Measurements from ENCODE around the gene PPP5C.
"Not testable (repeated sequence)": the region's sequence is repeated elsewhere in the genome, so short reads cannot be mapped to it uniquely, and the experiment has no call there.

Gene PPP5C

DNA sequence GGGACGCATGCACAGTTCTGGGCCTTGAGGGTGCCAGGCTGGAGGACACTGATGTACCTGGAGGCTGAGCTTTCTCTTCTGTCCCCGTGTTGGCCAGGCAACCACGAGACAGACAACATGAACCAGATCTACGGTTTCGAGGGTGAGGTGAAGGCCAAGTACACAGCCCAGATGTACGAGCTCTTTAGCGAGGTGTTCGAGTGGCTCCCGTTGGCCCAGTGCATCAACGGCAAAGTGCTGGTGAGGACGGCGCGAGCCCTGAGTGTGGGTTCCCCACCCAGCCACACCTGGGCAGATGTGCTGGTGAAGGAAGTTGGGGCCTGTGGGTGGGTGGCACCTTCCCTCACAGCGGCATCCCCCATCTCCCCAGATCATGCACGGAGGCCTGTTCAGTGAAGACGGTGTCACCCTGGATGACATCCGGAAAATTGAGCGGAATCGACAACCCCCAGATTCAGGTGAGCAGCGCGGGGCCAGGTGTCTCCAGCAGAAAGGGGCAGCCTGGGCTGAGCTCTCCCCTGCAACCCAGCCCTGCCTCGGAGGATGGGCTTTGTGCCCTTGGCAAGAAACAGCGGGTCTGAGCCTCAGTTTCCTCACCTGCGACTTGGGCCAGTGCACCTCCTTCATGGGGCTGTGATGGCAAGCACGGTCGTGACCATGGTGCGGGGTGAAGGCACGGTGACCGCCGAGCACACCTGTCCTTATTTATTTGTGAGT lies 40.3 kb downstream of the PPP5C start:
- no peak for DNase-seq

DNA sequence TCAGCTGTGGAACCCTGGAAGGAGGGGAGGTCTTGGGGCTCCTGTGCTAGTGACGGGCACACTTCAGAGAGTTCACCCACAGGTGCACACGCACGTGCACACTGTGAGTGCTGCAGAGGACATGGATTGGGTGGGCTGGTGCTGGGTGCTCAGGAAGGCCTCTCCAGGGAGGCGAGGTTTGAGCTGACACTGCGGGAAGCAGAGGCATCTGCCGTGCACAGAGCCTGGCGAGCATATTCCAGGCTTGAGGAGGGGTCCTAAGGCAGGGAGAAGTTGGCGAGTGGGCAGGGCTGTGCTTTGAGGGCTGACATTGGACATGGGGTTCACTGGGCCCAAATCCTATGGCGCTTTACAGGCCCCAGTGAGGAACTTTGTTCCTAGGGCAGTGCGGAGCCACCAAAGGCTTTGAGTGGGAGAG lies 40.8 kb downstream of the PPP5C start:
- no peak for DNase-seq

DNA sequence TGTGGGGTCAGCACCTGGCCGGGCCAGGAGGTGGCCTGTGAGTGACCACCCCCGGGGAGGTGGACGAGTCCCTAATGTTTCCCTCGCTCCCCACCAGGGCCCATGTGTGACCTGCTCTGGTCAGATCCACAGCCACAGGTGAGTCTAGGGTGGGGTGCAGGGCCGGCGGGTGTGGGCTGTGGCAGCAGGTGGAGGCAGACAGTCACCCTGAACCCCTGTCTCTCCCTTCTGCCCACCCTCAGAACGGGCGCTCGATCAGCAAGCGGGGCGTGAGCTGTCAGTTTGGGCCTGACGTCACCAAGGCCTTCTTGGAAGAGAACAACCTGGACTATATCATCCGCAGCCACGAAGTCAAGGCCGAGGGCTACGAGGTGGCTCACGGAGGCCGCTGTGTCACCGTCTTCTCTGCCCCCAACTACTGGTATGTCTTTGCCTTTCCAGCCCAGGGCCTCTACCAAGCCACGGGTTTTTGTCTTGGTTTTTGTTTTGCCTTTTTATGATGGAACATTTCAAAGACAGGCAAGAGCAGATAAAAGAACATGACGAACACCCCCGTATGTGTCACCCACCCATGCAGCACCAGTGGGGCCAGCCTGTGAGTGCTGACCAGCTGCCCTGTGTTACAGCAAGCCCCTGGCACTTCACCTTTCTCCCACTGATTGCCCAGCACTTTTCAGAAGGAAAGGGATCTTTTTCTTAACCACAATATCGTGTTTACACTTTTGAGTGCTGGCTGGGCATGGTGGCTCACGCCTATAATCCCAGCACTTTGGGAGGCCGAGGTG lies 41.6 kb downstream of the PPP5C start:
- DNase-seq: no peak

DNA sequence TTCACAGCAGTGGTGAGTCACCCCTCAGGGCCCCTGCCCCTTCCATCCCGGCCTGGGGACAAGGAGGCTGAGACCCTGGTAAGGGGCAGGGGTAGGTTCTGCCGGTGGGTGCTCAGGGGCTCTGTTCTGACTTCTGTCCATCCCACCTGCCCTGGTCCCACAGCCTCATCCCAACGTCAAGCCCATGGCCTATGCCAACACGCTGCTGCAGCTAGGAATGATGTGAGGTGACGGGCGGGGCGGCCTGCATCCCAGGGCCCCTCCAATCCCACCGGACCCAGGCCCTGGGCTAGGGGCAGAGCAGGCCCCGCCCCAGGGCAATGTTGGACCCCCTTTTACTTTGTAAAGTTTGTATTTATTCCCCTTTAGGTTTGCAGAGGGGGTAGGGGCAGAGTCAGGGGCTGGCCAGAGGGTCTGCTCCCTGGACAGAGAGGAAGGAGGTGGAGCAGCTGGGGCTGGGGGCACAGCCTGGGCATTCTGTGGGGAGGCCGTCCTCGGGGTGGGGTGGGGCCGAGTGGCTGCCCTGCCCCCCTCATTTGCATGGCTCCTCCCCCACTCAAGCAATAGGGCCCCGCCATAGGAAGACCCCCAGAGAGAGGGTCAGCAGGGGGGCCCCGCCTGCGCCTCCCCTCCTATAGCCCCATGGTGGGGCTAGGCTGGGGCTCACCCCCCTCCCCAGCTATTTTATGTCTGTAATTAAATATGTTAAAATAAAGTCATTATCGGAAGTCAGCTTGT lies 43.4 kb downstream of the PPP5C start:
- DNase-seq: no peak

DNA sequence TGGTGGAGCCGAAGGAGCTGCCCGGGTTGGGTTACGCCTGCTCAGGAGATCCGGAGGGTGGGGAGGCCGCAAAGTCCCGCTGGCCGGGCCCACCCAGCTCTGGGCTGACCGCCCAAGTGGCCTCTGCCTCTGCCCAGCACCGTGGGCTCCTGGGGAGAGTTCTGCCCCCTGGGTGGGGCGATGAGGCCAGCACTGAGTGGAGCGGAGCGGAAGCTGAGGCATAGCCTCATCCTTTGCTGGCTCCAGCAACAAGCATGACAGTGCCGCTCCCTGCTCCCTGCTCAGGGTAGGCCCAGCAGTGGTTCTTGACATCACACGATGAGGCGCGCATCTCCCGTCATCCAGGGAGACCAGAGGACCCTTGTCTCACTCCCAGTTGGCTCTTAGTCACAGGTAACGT lies 44.0 kb downstream of the PPP5C start:
- DNase-seq: no peak

DNA sequence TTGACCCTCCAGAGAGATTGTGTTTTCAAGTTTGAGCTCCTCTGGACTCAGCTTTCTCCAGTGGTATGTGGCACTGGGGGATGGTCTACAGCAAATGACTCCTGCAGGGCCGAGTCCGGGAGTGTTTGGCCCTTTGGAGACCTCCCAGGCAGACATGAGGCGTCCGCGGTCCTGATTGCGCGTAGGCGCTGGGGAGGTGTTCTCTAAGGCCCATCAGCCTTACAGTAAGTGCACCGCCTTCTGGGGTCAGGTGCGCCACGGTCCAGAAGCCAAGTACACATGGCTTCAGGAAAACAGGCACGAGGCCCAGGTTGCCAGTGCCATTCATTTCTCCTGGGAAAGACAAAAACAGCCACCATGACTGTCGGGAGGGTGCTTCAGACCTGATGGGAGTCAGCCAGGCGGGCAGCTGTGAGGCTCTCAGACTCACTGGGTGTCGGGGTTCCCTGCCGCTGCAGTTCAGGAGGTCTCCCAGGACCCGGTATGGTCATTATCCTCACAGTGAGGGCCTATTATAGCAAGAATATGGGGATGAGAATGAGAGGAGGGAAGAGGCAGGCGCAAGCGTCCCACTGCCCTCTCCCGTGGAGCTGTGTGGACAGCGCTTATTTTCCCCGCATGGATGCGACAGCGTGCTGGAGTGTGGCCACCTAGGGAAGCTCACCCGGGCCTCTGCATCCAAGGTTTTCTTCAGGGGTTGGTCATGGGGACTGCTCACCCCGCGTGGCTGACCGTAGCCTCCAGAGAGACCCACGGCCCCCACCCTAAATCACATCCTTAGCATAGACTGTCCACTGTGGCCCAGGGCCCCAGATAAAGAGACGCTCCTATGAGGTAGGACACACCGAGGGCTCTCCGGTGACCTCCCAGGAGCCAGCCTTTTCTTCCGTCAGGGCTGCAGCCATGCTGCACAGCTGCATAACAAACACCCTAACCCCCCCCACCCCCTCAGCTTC lies 44.7 kb downstream of the PPP5C start:
- DNase-seq: no peak

DNA sequence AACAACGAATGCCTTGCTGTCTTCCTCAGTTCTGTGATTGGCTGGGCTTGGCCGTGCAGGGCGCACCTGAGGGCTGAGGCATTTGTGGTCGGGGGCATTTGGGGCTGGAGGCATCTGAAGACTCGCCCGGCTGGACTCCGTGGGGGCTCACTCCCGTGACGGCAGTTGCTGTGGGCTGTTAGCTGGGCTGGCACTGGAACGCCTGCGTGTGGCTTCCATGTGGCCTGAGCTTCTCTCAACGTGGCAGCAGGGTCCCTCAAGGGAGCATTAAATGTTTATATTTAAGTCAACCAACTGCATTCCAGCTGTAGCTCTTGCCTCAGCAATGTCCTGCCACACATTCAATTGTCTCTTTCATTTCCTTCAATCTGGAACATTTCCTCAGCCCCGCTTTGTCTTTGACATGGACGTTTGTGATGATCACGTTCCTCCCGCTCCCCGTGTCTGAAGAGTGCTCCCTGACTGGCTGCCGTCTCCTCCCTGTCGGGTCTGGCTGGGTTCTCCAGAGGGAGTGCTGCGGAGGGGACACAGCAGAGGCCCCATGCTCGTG lies 45.4 kb downstream of the PPP5C start:
- DNase-seq: no peak

DNA sequence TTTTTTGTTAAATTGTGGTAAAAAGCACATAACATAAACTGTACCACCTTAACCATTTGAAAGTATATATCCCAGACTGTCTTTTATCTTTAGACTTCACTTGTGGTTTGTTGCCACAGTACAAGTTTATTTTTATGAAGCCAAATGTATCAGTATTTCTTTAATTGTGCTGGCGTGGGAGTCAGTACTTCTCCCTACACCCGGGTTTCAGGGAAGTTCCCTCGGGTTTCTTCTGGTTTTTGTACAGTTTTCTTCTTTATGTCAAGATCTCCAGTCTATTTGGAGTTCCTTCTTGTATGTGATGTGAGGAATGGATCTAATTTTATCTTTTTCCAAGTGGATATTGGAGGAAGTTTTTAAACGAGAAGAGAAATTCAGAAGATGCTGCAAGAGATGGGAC lies 46.0 kb downstream of the PPP5C start:
- no peak for DNase-seq

DNA sequence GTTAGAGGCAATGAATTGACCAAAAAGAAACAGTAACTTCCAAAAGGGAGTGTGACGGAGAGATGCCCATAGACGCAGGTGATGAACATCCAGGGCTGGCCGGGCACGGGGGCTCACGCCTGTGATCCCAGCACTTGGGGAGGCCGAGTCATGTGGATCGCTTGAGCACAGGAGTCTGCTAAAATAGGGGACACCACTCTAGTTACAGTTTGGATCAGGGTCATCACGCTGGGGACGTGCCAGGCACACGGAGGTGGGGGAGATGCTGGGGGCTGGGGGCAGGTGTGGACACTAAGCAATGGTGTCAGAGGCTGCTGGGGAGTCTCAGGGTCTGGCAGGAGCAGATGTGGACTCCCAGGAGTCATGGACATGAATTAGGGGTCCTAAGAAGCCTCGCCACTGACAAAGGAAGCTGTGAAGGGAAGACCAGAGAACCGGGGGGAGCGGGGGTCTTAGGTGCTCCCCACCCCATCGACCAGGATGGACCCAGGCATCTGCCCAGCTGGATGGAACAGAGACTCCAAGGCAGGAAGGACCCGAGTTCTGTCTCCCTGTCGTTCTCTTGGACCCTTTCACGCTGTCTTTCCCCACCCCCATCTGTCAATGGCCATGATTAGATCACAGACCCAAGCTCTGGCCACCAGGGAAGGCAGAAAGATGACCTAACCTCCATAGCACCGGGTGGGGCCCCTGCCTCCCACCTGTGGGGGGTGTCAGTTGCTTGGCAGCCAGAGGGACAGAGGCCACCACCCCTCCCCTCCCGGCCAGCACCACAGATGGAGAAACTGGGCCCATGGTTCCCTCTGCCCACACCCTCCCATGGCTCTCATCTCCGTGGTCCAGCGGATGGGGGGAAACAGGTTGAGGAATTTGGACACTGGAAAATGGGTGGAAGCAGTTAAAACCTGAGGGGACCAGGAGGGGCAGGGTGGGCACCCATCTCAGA lies 46.8 kb downstream of the PPP5C start:
- DNase-seq: no peak

DNA sequence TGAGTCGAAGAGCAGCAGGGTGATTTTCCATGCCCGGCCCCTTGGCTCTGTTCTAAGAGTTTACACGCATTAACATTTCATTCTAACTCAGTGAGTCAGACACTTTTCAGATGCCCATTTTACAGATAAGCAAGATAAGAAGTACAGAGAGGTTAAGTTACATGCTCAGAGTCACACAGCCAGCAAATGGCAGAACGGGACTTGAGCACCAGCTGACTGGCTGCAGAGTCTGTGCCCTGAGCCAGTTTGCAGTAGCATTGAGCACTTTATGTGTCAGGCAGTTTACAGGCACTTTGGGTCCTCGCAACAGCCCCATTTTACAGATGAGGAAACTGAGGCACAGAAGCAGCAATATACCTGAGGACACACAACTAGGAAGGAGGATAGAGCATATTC lies 47.5 kb downstream of the PPP5C start:
- no peak for DNase-seq

DNA sequence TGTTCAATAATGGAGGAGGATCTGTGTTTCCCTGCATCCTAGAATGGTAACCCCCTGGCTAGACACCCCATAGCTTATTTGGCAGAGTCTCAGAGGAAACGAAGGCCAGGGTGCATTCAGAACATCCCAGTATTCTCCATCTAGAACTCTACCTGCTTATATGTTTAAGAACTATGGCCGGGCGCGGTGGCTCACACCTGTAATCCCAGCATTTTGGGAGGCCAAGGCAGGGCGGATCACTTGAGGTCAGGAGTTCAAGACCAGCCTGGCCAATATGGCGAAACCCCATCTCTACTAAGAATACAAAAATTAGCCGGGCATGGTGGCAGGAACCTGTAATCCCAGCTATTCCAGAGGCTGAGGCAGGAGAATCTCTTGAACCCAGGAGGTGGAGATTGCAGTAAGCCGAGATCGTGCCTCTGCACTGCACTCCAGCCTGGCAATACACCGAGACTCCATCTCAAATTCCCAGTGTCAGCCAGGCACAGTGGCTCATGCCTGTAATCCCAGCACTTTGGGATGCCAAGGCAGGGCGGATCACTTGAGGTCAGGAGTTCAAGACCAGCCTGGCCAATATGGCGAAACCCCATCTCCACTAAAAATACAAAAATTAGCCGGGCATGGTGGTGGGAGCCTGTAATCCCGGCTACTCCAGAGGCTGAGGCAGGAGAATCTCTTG lies 51.1 kb downstream of the PPP5C start:
- not testable (repeated sequence) for DNase-seq

DNA sequence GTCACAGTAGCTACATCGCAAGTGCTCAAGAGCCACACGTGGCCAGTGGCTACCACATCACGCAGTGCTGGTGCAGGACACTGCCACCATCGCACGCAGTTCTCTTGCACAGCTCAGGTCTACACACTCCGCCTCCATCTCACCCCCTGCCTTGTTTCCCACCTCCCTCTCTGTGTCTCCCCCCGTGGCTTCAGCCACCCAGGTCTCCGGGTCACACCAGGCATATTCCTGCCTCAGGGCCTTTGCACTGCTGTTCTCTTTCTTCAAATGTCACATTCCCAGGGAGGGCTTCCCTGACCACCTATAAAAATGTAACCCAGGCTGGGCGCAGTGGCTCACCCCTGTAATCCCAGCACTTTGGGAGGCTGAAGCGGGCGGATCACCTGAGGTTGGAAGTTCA lies 55.8 kb downstream of the PPP5C start:
- DNase-seq: no peak

DNA sequence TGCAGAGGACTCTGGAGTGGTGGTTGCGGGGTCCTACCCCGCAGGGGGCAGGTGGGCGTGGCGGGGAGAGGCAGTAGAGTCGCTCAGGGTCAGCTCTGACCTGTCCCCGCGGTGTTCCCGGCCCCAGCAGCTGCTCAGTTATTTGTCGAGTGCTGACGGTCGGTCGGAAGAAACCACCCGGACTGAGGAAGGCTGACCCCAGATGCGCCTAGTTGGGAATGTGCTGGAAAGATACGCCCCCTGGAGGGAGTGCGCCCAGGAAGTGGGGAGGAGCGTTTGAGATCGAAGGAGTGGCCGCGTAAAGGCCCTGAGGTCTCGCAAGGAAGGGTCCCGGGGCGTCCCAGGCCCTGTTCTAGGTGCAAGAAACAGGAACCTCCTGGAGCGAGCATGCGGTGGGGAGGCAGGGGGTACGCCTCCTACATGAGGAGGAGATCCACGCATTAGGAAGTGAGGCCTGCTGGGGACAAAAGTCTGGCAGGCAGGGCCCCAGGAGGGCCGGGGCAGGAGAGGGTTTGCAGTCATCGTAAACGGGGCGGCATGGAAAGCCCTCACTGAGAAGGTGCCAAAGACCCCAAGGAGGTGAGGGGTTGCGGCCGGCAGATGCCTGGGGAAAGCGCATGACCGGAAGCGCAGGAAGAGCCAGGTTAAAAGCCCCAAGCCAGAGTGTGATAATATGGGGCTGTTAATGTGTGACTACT lies 57.3 kb downstream of the PPP5C start:
- no peak for DNase-seq

DNA sequence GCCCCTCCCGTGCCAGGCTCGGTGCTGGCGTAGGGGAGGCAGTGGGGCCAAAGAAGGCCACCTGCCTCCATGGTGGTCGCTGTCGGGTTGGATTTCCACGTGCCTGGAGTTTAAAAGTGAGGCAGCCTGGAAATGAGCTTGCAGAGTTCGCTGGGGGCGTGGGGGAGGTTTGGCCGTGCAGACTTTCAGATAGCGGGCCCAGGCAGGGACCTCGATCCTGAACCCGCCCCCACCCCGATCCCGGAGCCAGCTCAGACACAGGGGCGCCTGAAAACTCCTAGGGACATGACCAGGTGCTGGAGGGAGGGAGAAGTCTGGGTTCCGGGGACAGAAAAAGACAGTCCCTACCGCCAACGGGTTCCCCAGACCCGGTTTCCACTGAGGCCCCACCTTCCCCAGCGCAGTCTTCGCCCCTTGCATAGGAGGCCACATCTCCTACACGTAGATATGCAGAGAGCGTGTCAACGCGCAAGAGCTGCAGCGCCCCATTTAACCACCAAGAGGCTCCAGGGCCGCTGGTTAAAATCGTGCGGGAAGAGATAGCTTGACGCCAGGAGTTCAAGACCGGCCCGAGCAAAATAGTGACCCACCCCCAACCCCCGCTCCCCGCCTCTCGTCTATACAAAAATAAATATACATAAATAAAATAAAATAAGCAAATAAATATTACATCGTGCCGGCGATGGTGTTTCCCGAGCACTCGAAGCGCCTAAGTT lies 58.0 kb downstream of the PPP5C start:
- DNase-seq: no peak

DNA sequence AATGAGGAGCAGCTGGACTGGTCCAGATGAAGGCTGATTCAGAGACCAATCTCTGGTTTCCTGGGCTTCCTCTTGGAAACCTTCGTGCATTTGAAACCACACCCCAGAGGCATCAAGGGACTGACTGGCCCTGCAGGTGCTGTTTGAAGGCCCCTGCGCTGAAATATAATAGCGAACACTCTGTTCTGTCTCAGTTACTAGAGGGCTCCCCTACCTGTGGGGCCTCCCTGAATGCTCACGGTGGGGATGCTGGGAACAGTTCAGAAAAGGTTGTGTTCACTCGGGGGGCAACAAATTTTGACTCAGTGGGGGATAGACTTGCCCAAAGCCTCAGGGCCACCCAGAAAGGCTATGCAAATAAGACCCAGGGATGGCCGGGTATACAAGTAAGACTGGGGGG lies 60.1 kb downstream of the PPP5C start:
- DNase-seq: no peak

DNA sequence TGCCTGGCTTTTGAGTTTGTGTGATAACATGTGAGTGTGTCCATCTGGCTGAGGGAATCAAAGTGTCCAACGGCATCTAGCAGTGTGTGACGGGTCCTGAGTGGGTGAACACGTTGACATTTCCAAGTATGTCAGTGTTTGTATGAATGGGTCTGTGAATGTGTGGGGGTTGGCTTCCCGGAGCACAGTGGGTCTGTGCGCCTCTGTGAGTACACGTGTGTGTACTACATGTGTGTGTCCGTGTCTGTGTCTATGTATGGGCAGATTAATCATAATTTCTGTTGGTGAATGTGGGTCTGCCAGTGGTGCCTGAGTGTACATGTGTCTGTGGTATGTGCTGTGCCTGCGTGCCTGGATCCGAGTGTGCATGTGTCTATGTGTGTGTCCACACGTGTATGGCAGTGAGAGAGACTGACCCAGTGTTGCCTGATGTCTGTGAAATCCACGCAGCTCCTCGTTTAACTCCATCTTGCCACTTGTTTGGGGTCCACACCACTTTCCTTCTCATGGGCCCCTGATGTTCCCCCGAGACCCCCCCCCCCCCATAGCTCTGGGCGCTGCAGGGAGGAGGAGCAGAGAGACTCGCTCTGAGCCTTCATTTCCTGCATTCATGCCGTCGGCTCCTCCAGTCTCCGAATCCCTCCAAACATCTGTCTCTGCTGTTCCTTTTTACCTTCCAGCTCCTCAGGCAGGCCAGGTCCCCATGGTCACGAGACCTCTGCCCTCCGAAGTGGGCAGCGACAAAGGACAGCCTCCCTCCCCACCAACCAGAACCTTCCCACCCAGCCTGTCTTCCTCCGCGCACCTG lies 61.2 kb downstream of the PPP5C start:
- no peak for DNase-seq

DNA sequence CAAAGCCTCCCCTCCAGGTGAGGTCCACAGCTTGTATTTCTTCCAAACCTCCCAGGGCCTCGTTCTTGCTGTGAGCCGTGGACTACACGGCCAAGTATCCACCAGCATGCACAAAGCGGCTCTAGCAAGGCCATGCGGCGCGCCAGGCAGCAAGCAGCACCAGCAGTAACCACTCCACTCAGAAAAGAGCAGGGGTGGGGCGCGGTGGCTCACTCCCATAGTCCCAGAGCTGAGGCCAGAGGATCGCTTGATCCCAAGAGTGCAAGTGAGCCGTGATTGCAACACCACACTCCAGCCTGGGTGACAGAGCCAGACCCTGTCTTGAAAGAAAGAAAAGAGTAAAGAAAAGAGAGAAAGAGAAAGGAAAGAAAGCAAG lies 61.8 kb downstream of the PPP5C start:
- no peak for DNase-seq

DNA sequence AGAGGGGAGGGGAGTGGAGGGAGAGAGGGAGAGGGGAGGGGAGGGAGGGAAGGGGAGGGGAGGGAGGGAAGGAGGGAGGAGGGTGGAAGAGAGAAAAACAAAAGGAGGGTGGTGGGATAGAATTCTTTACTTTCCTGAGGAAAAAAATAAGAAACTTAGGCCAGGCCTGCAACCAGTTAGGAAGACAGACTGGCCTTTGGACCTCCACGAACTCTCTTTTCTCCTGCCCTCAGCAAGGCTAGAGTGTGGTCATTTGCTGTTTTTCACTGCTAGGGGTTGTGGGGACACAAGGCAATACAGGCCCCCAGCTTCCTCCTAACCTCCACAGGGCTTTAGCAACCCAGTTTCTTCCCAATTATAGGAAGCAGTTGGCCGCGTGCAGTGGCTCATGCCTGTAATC lies 62.3 kb downstream of the PPP5C start:
- no peak for DNase-seq

Measured in cortex of kidney (tissue), 1 donor.